H1 (cell line): ENCODE measurements around the gene TERB1. TPM values are rescaled to one million over a fixed set of nuclear protein-coding genes. Genes with fewer than 3 reads are reported as not detected.

ENCODE experiments used
- CTCF ChIA-PET: fragments of 300-600 bp; sonication (Branson Sonifier 250); formaldehyde crosslinking; loops from one replicate; lab custom pipeline; 2021; ENCODE audit not compliant: partially characterized antibody; lab: Charles Lee
- POLR2A ChIA-PET: fragments of 300-600 bp; sonication (Branson Sonifier 250); formaldehyde crosslinking; loops from one replicate; lab custom pipeline; 2021; ENCODE audit warnings: inconsistent platforms; ENCODE audit not compliant: partially characterized antibody; lab: Charles Lee
- DNase-seq, 2 experiments: peaks; one replicate each; pipeline versions ENCODE4 v3.0.0 to v3.0.0-alpha.2; 2010 to 2022; ENCODE audit warnings: low spot score in 2 of 2, low read depth in 1 of 2, mixed read lengths in 1 of 2
- FAIRE-seq: peaks from 2 replicates; lab custom pipeline; 2011; peaks lifted over from hg19 to GRCh38; lab: Jason Lieb, UNC
- H2AFZ ChIP-seq: 2 replicates; pipeline ENCODE4 v1.8.1; 2012; ENCODE audit warnings: low read length, inconsistent platforms
- H2AK5ac ChIP-seq: 2 replicates; pipeline ENCODE4 v1.6.1; 2013; ENCODE audit warnings: low read depth, low read length
- H2BK120ac ChIP-seq: replicated peaks from 2 replicates; pipeline ENCODE3; 2013; ENCODE audit warnings: low read depth, low read length, inconsistent platforms
- H2BK12ac ChIP-seq: 2 replicates; pipeline ENCODE4 v1.6.1; 2013; ENCODE audit warnings: low read depth, low read length
- H2BK15ac ChIP-seq: 2 replicates; pipeline ENCODE4 v1.6.1; 2013; ENCODE audit warnings: low read length
- H2BK20ac ChIP-seq: 2 replicates; pipeline ENCODE4 v1.6.1; 2013; ENCODE audit warnings: low read length
- H2BK5ac ChIP-seq: 2 replicates; pipeline ENCODE4 v1.6.1; 2013; ENCODE audit warnings: low read depth, low read length
- H3K14ac ChIP-seq: 2 replicates; pipeline ENCODE4 v1.6.1; 2013; ENCODE audit warnings: inconsistent platforms; ENCODE audit not compliant: insufficient read length
- H3K18ac ChIP-seq: 2 replicates; pipeline ENCODE4 v1.6.1; 2013; ENCODE audit warnings: low read length; ENCODE audit errors: extremely low read depth
- H3K23ac ChIP-seq: 2 replicates; pipeline ENCODE4 v1.6.1; 2013; ENCODE audit warnings: inconsistent platforms; ENCODE audit not compliant: insufficient read length
- H3K23me2 ChIP-seq: 2 replicates; pipeline ENCODE4 v1.6.1; 2013; ENCODE audit warnings: low read depth, low read length
- H3K27ac ChIP-seq: 2 replicates; pipeline ENCODE4 v1.6.1; 2011; ENCODE audit warnings: low read depth, low read length, inconsistent platforms
- H3K27me3 ChIP-seq, 4 experiments: replicated peaks in 1 of 4; 1 replicate in 1 of 4; 2 replicates in 3 of 4; pipeline versions ENCODE4 v1.6.1 to v1.8.1; 2011 to 2013; ENCODE audit warnings: low read length in 3 of 4, mild to moderate bottlenecking in 3 of 4, inconsistent platforms in 2 of 4, mixed read lengths in 2 of 4, moderate library complexity in 1 of 4; ENCODE audit not compliant: control insufficient read depth in 3 of 4, insufficient read depth in 3 of 4; ENCODE audit errors: extremely low read depth in 1 of 4
- H3K36me3 ChIP-seq, 4 experiments: 2 replicates each; pipeline versions ENCODE4 v1.6.1 to v1.8.1; 2011 to 2013; ENCODE audit warnings: mild to moderate bottlenecking in 4 of 4, low read length in 3 of 4, moderate library complexity in 2 of 4, control low read depth in 1 of 4, inconsistent platforms in 1 of 4; ENCODE audit not compliant: insufficient read depth in 4 of 4, control insufficient read depth in 2 of 4
- H3K4ac ChIP-seq: replicated peaks from 2 replicates; pipeline ENCODE3; 2013; ENCODE audit warnings: low read length, low read depth, mixed read lengths, inconsistent platforms; ENCODE audit not compliant: insufficient read length
- H3K4me1 ChIP-seq, 4 experiments: replicated peaks in 1 of 4; 1 replicate in 1 of 4; 2 replicates in 3 of 4; pipeline versions ENCODE4 v1.6.1 to v1.8.1; 2011 to 2013; ENCODE audit warnings: low read length in 3 of 4, inconsistent platforms in 2 of 4, mixed read lengths in 1 of 4; ENCODE audit not compliant: insufficient read depth in 4 of 4, control insufficient read depth in 3 of 4
- H3K4me2 ChIP-seq, 2 experiments: 2 replicates each; pipeline versions ENCODE4 v1.6.1 to v1.8.1; 2011 to 2013; ENCODE audit warnings: low read depth in 2 of 2, low read length in 2 of 2, control low read depth in 1 of 2, inconsistent platforms in 1 of 2, mild to moderate bottlenecking in 1 of 2; ENCODE audit not compliant: insufficient read depth in 1 of 2
- H3K4me3 ChIP-seq, 4 experiments: fragments of 200-600, 300-600 bp in 1 of 4; sonication (generic), shearing (Covaris generic), sonication (Bioruptor Twin) in 1 of 4; 2 replicates each; pipeline versions ENCODE4 v1.5.1 to v1.8.1; 2011 to 2016; ENCODE audit warnings: low read length in 4 of 4, low read depth in 3 of 4, control low read depth in 2 of 4, inconsistent platforms in 2 of 4, mild to moderate bottlenecking in 2 of 4, mixed read lengths in 1 of 4, moderate library complexity in 1 of 4; ENCODE audit not compliant: insufficient read depth in 2 of 4; ENCODE audit errors: extremely low read depth in 1 of 4
- H3K56ac ChIP-seq: replicated peaks from 2 replicates; pipeline ENCODE3; 2013; ENCODE audit warnings: low read depth, mild to moderate bottlenecking, mixed read lengths, low read length, inconsistent platforms; ENCODE audit not compliant: insufficient read length
- H3K79me1 ChIP-seq: 2 replicates; pipeline ENCODE4 v1.6.1; 2013; ENCODE audit warnings: low read depth, low read length, control low read depth
- H3K79me2 ChIP-seq, 2 experiments: 2 replicates each; pipeline versions ENCODE4 v1.6.1 to v1.8.1; 2012 to 2013; ENCODE audit warnings: low read length in 2 of 2, mild to moderate bottlenecking in 2 of 2, inconsistent platforms in 1 of 2; ENCODE audit not compliant: insufficient read depth in 2 of 2, control insufficient read depth in 1 of 2
- H3K9ac ChIP-seq, 4 experiments: replicated peaks in 1 of 4; 1 replicate in 1 of 4; 2 replicates in 3 of 4; pipeline versions ENCODE4 v1.6.1 to v1.8.1; 2011 to 2013; ENCODE audit warnings: low read depth in 3 of 4, low read length in 3 of 4, control low read depth in 2 of 4, mild to moderate bottlenecking in 2 of 4, moderate library complexity in 2 of 4, inconsistent platforms in 1 of 4; ENCODE audit errors: extremely low read depth in 1 of 4
- H3K9me3 ChIP-seq, 2 experiments: 2 replicates each; pipeline versions ENCODE4 v1.6.1 to v1.8.1; 2012 to 2013; ENCODE audit warnings: mild to moderate bottlenecking in 2 of 2, moderate library complexity in 2 of 2, control low read depth in 1 of 2, inconsistent platforms in 1 of 2, low read depth in 1 of 2, low read length in 1 of 2, mixed read lengths in 1 of 2; ENCODE audit not compliant: insufficient read depth in 2 of 2
- H4K20me1 ChIP-seq, 2 experiments: replicated peaks in 1 of 2; 2 replicates each; pipeline versions ENCODE3 to v1.8.1; 2011 to 2013; ENCODE audit warnings: inconsistent platforms in 2 of 2, low read length in 2 of 2, mild to moderate bottlenecking in 1 of 2; ENCODE audit not compliant: insufficient read depth in 2 of 2, control insufficient read depth in 1 of 2
- H4K5ac ChIP-seq: 2 replicates; pipeline ENCODE4 v1.6.1; 2013; ENCODE audit warnings: low read length, low read depth, mixed read lengths, inconsistent platforms; ENCODE audit not compliant: insufficient read length
- H4K8ac ChIP-seq: 2 replicates; pipeline ENCODE4 v1.8.0; 2013; ENCODE audit warnings: mild to moderate bottlenecking, moderate library complexity, low read length, inconsistent platforms; ENCODE audit not compliant: insufficient read depth; ENCODE audit errors: extremely low read depth
- H4K91ac ChIP-seq: replicated peaks from 2 replicates; pipeline ENCODE3; 2013; ENCODE audit warnings: low read length, mixed read lengths, inconsistent platforms; ENCODE audit not compliant: insufficient read length
- RAD21 ChIP-seq, 2 experiments: IDR thresholded peaks in 1 of 2; conservative IDR thresholded peaks in 1 of 2; 2 replicates each; pipeline ENCODE4 v1.6.1; 2011; ENCODE audit warnings: low read depth in 2 of 2, low read length in 2 of 2, improper control_type of control experiment in 1 of 2, inconsistent platforms in 1 of 2, mild to moderate bottlenecking in 1 of 2, moderate library complexity in 1 of 2
- WGBS, 2 experiments: shearing (Covaris generic) in 1 of 2; methylation state at CpG; one replicate each; pipeline versions ENCODE4 v1.1.6 to v1.1.7; 2013 to 2015; ENCODE audit warnings: low lambda C conversion rate in 2 of 2, mixed read lengths in 2 of 2, inconsistent platforms in 1 of 2, low coverage in 1 of 2, missing lambda C conversion rate in 1 of 2; ENCODE audit not compliant: insufficient replicate concordance in 2 of 2, insufficient coverage in 1 of 2, insufficient read length in 1 of 2; ENCODE audit errors: extremely low coverage in 1 of 2, missing lambda C conversion rate in 1 of 2; 5-methylcytosine and 5-hydroxymethylcytosine counted together
- polyA plus RNA-seq, 7 experiments: library from polyadenylated mRNA; depleted of rRNA in 3 of 7; stranded (reverse) in 5 of 7; unstranded in 2 of 7; fragments of >200 nt in 5 of 7; fragments of 200-250 nt in 2 of 7; gene quantifications; 1 replicate in 5 of 7; 2 replicates in 1 of 7; 4 replicates in 1 of 7; pipeline versions ENCODE4 v1.2.1 to v1.2.3, GENCODE V29; 2011 to 2013; ENCODE audit warnings: missing spikeins in 2 of 7, mixed read lengths in 2 of 7
- total RNA-seq: library from RNA; stranded (reverse); fragmentation: NEBNext Ultra II Directional; extraction: Animal tissue kit (Norgen Biotek cat#: 25700); gene quantifications from 2 replicates; pipeline ENCODE4 v1.2.1, GENCODE V29; 2021
- TF ChIP-seq, protein P1 (sequence below): IDR thresholded peaks from 2 replicates; pipeline ENCODE4 v1.6.1; 2011; ENCODE audit warnings: low read length, improper control_type of control experiment
- TF ChIP-seq, protein P2 (sequence below), 3 experiments: IDR thresholded peaks; 1 replicate in 2 of 3; 2 replicates in 1 of 3; pipeline versions ENCODE4 v1.5.1 to v1.6.1; 2011; ENCODE audit warnings: low read length in 3 of 3, mild to moderate bottlenecking in 3 of 3, inconsistent platforms in 2 of 3, low read depth in 1 of 3, moderate library complexity in 1 of 3; ENCODE audit not compliant: insufficient read depth in 1 of 3; ENCODE audit errors: control extremely low read depth in 1 of 3

Gene TERB1
- total and polyA plus RNA-seq, 2 of the 8 experiments (the other 6 are each of a cell fraction or from before 2014, with no cell fraction given), result not detected

DNA sequence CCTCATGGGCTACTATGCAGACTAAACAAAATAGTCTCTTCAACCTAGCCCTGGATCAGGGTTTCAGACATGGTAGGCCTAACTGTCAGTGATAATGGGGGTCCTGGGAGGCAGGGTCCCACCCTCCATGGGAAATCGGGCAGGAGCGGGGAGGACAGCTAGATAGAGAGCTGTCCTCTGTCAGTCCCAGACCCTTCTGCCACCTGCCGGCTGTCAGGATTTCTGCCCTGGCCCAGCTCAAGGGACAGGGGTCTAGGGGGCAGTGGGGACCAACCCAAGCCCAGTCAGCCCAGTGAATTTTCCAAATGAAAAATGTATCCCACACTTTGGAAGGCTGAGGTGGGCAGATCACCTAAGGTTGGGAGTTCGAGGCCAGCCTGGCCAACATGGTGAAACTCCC is 48.2 kb upstream of the TERB1 start:
- Histone ChIP-seq H3K4ac (no peak overlapping the region), H3K27ac (no peak overlapping the region), H4K8ac (no peak overlapping the region), H3K4me3 (no peak overlapping the region), H3K18ac (no peak overlapping the region), H2AFZ (no peak overlapping the region), H4K5ac (no peak overlapping the region), H3K56ac (no peak overlapping the region), H4K20me1 (peaks cover 0 to 3% of the 10 kb centered on the region in 2 experiments), H3K4me1 (peaks cover 0 to 2% (median 0%) of the 10 kb centered on the region in 4 experiments; a peak in 2 of 7 replicates), H3K23me2 (peaks cover 5% of the 10 kb centered on the region), H3K4me2 (no peak overlapping the region), H2BK12ac (no peak overlapping the region), H2BK120ac (no peak overlapping the region), H3K79me1 (no peaks in the 10 kb centered on the region), H3K9ac (no peak overlapping the region), H3K27me3 (peaks cover 13 to 26% (median 19%) of the 10 kb centered on the region in 4 experiments), H2BK15ac (no peak overlapping the region), H3K14ac (no peak overlapping the region), H2AK5ac (no peak overlapping the region), H3K79me2 (no peaks in the 10 kb centered on the region), H2BK20ac (no peak overlapping the region), H3K36me3 (no peaks in the 10 kb centered on the region), H4K91ac (no peak overlapping the region), H3K9me3 (no peaks in the 10 kb centered on the region), H3K23ac (no peak overlapping the region), H2BK5ac (no peak overlapping the region)
- 90% methylated on average over 4 of the region's 4 CpGs; no CpG with 5 or more reads in 1 of the 2 experiments for WGBS, 2 experiments
- POLR2A ChIA-PET, result interaction anchor here (0.5 to 2.0 kb wide), 3 partner anchors 10 to 21 kb away, joined by 3 to 6 read pairs (median 4); no protein-coding TSS in a partner anchor
- CTCF ChIA-PET, result interaction anchor here (0.5 to 13.4 kb wide), 17 partner anchors 8 to 457 kb away, joined by 3 to 162 read pairs (median 4); partner anchors contain the start of gene NAE1
- peak; percentile 5 to 45; a peak in 3 of 4 replicates for TF ChIP-seq RAD21 (IDR thresholded peaks at IDR 0.05 in 1 of 2, conservative IDR thresholded peaks at IDR 0.05 in 1 of 2; ENCODE audit: low read depth in 2 of 2, low read length in 2 of 2)
- TF ChIP-seq, protein P1, sequence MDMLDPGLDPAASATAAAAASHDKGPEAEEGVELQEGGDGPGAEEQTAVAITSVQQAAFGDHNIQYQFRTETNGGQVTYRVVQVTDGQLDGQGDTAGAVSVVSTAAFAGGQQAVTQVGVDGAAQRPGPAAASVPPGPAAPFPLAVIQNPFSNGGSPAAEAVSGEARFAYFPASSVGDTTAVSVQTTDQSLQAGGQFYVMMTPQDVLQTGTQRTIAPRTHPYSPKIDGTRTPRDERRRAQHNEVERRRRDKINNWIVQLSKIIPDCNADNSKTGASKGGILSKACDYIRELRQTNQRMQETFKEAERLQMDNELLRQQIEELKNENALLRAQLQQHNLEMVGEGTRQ, result no peak
- TF ChIP-seq, protein P2, sequence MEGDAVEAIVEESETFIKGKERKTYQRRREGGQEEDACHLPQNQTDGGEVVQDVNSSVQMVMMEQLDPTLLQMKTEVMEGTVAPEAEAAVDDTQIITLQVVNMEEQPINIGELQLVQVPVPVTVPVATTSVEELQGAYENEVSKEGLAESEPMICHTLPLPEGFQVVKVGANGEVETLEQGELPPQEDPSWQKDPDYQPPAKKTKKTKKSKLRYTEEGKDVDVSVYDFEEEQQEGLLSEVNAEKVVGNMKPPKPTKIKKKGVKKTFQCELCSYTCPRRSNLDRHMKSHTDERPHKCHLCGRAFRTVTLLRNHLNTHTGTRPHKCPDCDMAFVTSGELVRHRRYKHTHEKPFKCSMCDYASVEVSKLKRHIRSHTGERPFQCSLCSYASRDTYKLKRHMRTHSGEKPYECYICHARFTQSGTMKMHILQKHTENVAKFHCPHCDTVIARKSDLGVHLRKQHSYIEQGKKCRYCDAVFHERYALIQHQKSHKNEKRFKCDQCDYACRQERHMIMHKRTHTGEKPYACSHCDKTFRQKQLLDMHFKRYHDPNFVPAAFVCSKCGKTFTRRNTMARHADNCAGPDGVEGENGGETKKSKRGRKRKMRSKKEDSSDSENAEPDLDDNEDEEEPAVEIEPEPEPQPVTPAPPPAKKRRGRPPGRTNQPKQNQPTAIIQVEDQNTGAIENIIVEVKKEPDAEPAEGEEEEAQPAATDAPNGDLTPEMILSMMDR (IDR thresholded peaks at IDR 0.05; ENCODE audit: control extremely low read depth in 1 of 3, insufficient read depth in 1 of 3, low read depth in 1 of 3, low read length in 3 of 3), result peak; percentile 28 to 32 (median 30); a peak in 3 of 4 replicates
- DNase-seq (no peak), FAIRE-seq (no peak)
